Thymus (tissue), 14 donors: ENCODE measurements around the gene INO80C. TPM values are rescaled to one million over a fixed set of nuclear protein-coding genes. Genes with fewer than 3 reads are reported as not detected.
A peak's percentile ranks its signal among the peaks of the same experiment; 100 is the strongest.

Experiments
- DNase-seq, 9 donors: peaks; one replicate each; pipeline ENCODE4 v3.0.0-alpha.2; 2013; ENCODE audit warnings: low spot score in 9 of 9, low read depth in 6 of 9, missing footprints in 1 of 9
- H3K27ac ChIP-seq, 2 donors: one replicate each; pipeline ENCODE4 v1.5.1; 2013; ENCODE audit warnings: control low read depth in 1 of 2, low read depth in 1 of 2, low read length in 1 of 2, mild to moderate bottlenecking in 1 of 2, moderate library complexity in 1 of 2
- H3K27me3 ChIP-seq, 2 donors: one replicate each; pipeline ENCODE4 v1.5.1; 2013; ENCODE audit warnings: low read length in 1 of 2; ENCODE audit not compliant: control insufficient read depth in 2 of 2, insufficient read depth in 1 of 2
- H3K36me3 ChIP-seq, 2 donors: one replicate each; pipeline ENCODE4 v1.5.1; 2013; ENCODE audit warnings: low read length in 1 of 2, mild to moderate bottlenecking in 1 of 2, moderate library complexity in 1 of 2; ENCODE audit not compliant: control insufficient read depth in 2 of 2, insufficient read depth in 2 of 2
- H3K4me1 ChIP-seq, 2 donors: one replicate each; pipeline ENCODE4 v1.5.1; 2013; ENCODE audit warnings: low read length in 2 of 2; ENCODE audit not compliant: control insufficient read depth in 2 of 2, insufficient read depth in 2 of 2
- H3K4me3 ChIP-seq, 2 donors: one replicate each; pipeline ENCODE4 v1.5.1; 2013; ENCODE audit warnings: low read length in 2 of 2, control low read depth in 1 of 2, mild to moderate bottlenecking in 1 of 2
- H3K9me3 ChIP-seq, 2 donors: one replicate each; pipeline ENCODE4 v1.5.1; 2013; ENCODE audit warnings: low read length in 1 of 2, mild to moderate bottlenecking in 1 of 2; ENCODE audit not compliant: control insufficient read depth in 2 of 2, insufficient read depth in 1 of 2
- WGBS: extraction: QIAGEN DNeasy Blood & Tissue Kit; methylation state at CpG from one replicate; pipeline ENCODE4 v1.1.7; 2013; 5-methylcytosine and 5-hydroxymethylcytosine counted together
- long read RNA-seq, 10 donors: transcript quantifications; one replicate each; lab custom pipeline, GENCODE V29; 2026
- polyA plus RNA-seq: library from polyadenylated mRNA; stranded (reverse); fragments of 200-250 nt; gene quantifications from one replicate; pipeline ENCODE4 v1.2.3, GENCODE V29; 2013
- total RNA-seq: library from RNA; stranded (reverse); fragments of 120-200 nt; gene quantifications from one replicate; pipeline ENCODE4 v1.2.4, GENCODE V29; 2013
- donor health status: healthy.

The INO80C gene, protein sequence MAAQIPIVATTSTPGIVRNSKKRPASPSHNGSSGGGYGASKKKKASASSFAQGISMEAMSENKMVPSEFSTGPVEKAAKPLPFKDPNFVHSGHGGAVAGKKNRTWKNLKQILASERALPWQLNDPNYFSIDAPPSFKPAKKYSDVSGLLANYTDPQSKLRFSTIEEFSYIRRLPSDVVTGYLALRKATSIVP
- total RNA-seq (7.1 TPM), polyA plus RNA-seq (32.6 TPM)
- long read RNA-seq, donor 1, partial matches to known transcripts, result 0 of 1 reads
- long read RNA-seq, donor 1, other reads (novel, unspliced or antisense), result 0 of 1 reads
- long read RNA-seq, donor 2, transcript INO80C-202 (5 exons, 974 nt), result major isoform, 12 of 25 reads
- long read RNA-seq, donor 2, transcript INO80C-208 (1 exons, 434 nt), result minor isoform, 5 of 25 reads
- long read RNA-seq, donor 2, partial matches to known transcripts, result 0 of 25 reads
- long read RNA-seq, donor 2, other reads (novel, unspliced or antisense), result 0 of 25 reads
- long read RNA-seq, donor 3, transcript INO80C-202 (5 exons, 974 nt), result major isoform, 16 of 24 reads
- long read RNA-seq, donor 3, partial matches to known transcripts, result 0 of 24 reads
- long read RNA-seq, donor 3, other reads (novel, unspliced or antisense), result 0 of 24 reads
- long read RNA-seq, donor 4, partial matches to known transcripts, result 0 of 5 reads
- long read RNA-seq, donor 4, other reads (novel, unspliced or antisense), result 0 of 5 reads
- long read RNA-seq, donor 5, transcript INO80C-202 (5 exons, 974 nt), result major isoform, 17 of 21 reads
- long read RNA-seq, donor 5, partial matches to known transcripts, result 0 of 21 reads
- long read RNA-seq, donor 5, other reads (novel, unspliced or antisense), result 0 of 21 reads
- long read RNA-seq, donor 6, partial matches to known transcripts, result 0 of 5 reads
- long read RNA-seq, donor 6, other reads (novel, unspliced or antisense), result 0 of 5 reads
- long read RNA-seq, donor 7, transcript INO80C-202 (5 exons, 974 nt), result major isoform, 11 of 12 reads
- long read RNA-seq, donor 7, partial matches to known transcripts, result 0 of 12 reads
- long read RNA-seq, donor 7, other reads (novel, unspliced or antisense), result 0 of 12 reads
- long read RNA-seq, donor 8, partial matches to known transcripts, result 0 of 4 reads
- long read RNA-seq, donor 8, other reads (novel, unspliced or antisense), result 0 of 4 reads
- long read RNA-seq, donor 9, transcript INO80C-202 (5 exons, 974 nt), result major isoform, 5 of 5 reads
- long read RNA-seq, donor 9, partial matches to known transcripts, result 0 of 5 reads
- long read RNA-seq, donor 9, other reads (novel, unspliced or antisense), result 0 of 5 reads
- long read RNA-seq, donor 10, transcript INO80C-202 (5 exons, 974 nt), result major isoform, 6 of 8 reads
- long read RNA-seq, donor 10, partial matches to known transcripts, result 0 of 8 reads
- long read RNA-seq, donor 10, other reads (novel, unspliced or antisense), result 0 of 8 reads

DNA sequence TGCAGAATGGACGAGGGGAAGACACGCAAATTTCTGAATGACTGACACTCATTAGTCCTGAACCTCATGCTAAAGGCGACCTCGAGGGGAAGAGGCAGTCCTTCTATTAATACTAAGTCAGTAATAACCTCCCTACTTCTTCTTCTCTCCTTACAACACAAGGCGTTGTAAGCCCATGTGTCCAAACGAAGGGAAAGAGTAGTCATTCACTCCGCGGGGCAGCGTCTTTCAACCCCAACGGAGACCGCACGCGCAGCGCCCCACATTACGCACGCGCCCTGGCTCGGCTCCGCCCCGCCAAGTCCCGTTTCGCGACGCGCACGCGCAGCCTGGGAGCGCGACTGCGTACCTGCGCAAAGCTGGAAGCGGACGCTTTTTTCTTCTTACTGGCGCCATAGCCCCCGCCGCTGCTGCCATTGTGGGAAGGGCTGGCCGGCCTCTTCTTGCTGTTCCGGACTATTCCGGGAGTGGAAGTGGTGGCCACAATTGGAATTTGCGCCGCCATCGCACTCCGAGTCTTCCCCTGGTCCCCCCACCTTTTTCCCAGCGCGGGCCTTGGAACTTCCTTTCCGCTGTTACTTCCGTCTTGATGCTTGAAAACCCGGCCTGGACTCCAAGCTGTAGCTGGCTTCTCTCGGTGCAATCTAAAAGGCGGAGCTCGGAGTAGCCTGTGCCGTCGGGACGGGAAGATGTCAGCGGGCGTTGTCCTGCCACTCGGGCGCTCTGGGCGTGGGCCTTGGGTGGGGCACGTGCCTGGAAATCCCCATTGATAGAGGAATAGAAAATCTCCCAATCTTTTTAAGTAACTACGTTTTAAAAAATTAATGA lies at the start of gene INO80C:
Gene INO80C (minus strand): TSS at position 591 of the 828 bp plus-strand sequence. CDS start 86 bp downstream, at position 505.
- H3K27ac ChIP-seq, result peak within 1 kb of the TSS; percentile 92 to 94
- under 1% methylated on average over 61 of the region's 61 CpGs for WGBS
- peak; percentile 86 to 97 (median 92) for DNase-seq
- H3K4me1 ChIP-seq, result peaks cover 10 to 15% of the 10 kb centered on the region in 2 donors
- H3K27me3 ChIP-seq, result no peaks in the 10 kb centered on the region
- H3K9me3 ChIP-seq, result peaks cover 0 to 4% of the 10 kb centered on the region in 2 donors
- H3K4me3 ChIP-seq, result peak within 1 kb of the TSS; percentile 63 to 73
- H3K36me3 ChIP-seq, result no peaks in the 10 kb centered on the region

- H3K4me1 ChIP-seq, result no peaks in the 10 kb centered on the region
- 92% methylated on average over 2 of the region's 2 CpGs for WGBS
- DNase-seq, result no peak
- no peaks in the 10 kb centered on the region for H3K9me3 ChIP-seq
- H3K4me3 ChIP-seq, result no peak overlapping the region
- H3K27me3 ChIP-seq, result no peaks in the 10 kb centered on the region
- no peak overlapping the region for H3K27ac ChIP-seq
- no peaks in the 10 kb centered on the region for H3K36me3 ChIP-seq
These were observed 49.3 kb upstream of the INO80C start for GRCh38 chr18:35547008-35547605.

GRCh38 chr18:35542356-35542755 lies 44.6 kb upstream of the INO80C start:
- no peaks in the 10 kb centered on the region for H3K27me3 ChIP-seq
- no peak overlapping the region for H3K27ac ChIP-seq
- no peaks in the 10 kb centered on the region for H3K9me3 ChIP-seq
- no peak overlapping the region for H3K4me3 ChIP-seq
- no peaks in the 10 kb centered on the region for H3K36me3 ChIP-seq
- DNase-seq, result no peak
- H3K4me1 ChIP-seq, result no peaks in the 10 kb centered on the region

DNA sequence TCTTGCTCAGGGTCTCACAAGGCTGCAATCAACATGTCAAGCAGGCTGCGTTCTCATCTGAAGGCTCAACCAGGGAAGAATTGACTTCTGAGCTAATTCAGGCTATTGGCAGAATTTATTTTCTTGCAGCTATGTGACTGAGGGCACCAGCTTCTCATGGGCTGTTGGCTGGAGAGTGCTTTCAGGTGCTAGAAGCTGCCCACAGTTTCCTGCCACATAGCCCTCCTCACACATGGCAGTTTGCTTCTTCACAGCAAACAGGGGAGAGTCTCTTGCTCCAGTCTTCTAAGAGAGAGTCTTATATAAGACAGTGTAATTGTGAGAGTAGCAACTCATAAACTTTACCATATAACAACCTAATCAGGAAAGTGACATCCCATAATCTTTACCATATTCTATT lies 37.5 kb upstream of the INO80C start:
- Histone ChIP-seq H3K27me3 (no peaks in the 10 kb centered on the region), H3K4me3 (no peak overlapping the region), H3K36me3 (no peaks in the 10 kb centered on the region), H3K4me1 (no peaks in the 10 kb centered on the region), H3K9me3 (no peaks in the 10 kb centered on the region), H3K27ac (no peak overlapping the region)
- 100% methylated on average over 1 of the region's 1 CpG for WGBS
- no peak for DNase-seq

DNA sequence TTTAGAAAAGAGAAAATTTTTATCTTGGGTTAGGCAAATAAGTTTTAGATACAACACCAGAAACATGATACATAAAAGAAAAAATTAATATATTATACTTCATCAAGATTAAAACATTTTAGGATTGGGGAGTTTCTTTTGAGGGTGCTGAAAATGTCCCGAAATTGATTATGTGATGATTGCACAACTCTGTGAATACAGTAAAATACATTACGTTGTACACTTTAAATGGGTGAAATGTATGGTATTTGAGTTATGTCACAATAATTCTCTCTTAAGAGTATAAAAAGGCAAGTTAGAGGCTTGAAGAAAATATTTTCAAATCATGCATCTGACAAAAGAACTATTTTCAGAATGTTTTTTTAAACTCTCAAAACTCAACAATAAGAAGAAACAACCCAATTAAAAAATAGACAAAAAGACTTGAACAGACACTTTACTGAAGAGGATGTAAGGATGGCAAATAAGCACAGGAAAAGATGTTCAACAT lies 36.2 kb upstream of the INO80C start:
- H3K4me1 ChIP-seq, result no peaks in the 10 kb centered on the region
- no peaks in the 10 kb centered on the region for H3K27me3 ChIP-seq
- no peaks in the 10 kb centered on the region for H3K9me3 ChIP-seq
- H3K27ac ChIP-seq, result no peak overlapping the region
- 100% methylated on average over 2 of the region's 2 CpGs for WGBS
- DNase-seq, result no peak
- no peaks in the 10 kb centered on the region for H3K36me3 ChIP-seq
- no peak overlapping the region for H3K4me3 ChIP-seq

DNA sequence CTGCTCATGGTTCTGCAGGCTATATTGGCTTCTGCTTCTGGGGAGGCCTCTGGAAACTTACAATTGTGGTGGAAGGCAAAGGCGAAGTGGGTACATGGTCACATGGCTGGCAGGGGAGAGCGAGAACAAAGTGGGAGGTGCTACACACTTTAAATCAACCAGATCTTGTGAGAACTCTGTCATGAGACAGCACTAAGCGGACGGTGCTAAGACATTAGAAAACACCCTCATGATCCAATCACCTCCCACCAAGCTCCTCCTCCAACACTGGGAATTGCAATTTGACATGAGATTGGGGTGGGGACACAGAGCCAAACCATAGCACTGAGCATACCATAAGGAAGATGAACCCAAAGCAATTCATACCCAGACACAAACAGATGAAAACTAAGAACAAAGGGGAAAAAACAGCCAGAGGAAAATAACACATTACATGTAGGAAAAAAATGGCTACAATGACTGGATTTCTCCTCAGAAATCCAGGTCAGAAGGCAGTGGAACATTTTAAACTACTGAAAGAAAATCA lies 31.1 kb upstream of the INO80C start:
- H3K4me3 ChIP-seq, result no peak overlapping the region
- 86% methylated on average over 4 of the region's 4 CpGs for WGBS

DNA sequence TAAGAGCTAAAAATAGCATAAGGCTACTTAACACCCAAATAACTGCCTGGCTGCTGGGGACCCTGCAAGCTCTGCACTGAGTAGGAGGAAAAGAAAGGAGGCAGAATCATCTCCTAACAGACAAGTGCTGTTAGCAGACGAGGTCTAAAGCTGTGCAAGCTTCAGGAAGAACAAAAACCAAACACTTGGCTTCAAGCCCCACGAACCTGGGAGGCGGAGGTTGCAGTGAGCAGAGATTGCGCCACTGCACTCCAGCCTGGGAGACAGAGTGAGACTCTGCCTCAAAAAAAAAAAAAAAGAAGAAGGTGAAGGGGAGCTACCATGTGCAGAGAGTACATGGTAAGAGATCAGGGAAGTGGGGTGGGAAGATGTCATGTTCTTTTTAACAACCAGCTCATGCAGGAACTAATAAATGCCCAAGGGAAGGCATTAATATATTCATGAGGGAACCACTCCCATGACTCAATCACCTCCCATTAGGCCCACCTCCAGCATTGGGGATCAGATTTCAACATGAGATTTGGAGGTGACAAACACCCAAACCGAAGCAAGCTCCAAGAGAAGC lies 28.8 kb upstream of the INO80C start:
- no peak for DNase-seq
- WGBS, result 28% methylated on average over 5 of the region's 5 CpGs
- no peaks in the 10 kb centered on the region for H3K9me3 ChIP-seq
- H3K36me3 ChIP-seq, result no peaks in the 10 kb centered on the region
- no peaks in the 10 kb centered on the region for H3K27me3 ChIP-seq
- no peak overlapping the region for H3K27ac ChIP-seq
- H3K4me3 ChIP-seq, result no peak overlapping the region
- peaks cover 0 to 7% of the 10 kb centered on the region in 2 donors for H3K4me1 ChIP-seq

More for the DNA sequence above, 31.1 kb upstream of the INO80C start:
- DNase-seq, result no peak
- Histone ChIP-seq H3K4me1 (peaks cover 0 to 7% of the 10 kb centered on the region in 2 donors), H3K36me3 (no peaks in the 10 kb centered on the region), H3K27me3 (no peaks in the 10 kb centered on the region), H3K27ac (no peak overlapping the region), H3K9me3 (no peaks in the 10 kb centered on the region)
